HG03439 (cell line): ENCODE measurements around the gene MGAM2.

ENCODE experiments used
- ATAC-seq: cut with Tn5 transposase; IDR thresholded peaks from one replicate; pipeline ENCODE4 v1.9.1; 2021; ENCODE audit warnings: mild to moderate bottlenecking, moderate library complexity; ENCODE audit not compliant: unreplicated experiment

MGAM2 gene

GRCh38 chr7:142174441-142174840, 62.9 kb downstream of the MGAM2 start:
- ATAC-seq, result no peak

- ATAC-seq, result no peak
Observed at GRCh38 chr7:142175594-142175993, 64.1 kb downstream of the MGAM2 start.

DNA sequence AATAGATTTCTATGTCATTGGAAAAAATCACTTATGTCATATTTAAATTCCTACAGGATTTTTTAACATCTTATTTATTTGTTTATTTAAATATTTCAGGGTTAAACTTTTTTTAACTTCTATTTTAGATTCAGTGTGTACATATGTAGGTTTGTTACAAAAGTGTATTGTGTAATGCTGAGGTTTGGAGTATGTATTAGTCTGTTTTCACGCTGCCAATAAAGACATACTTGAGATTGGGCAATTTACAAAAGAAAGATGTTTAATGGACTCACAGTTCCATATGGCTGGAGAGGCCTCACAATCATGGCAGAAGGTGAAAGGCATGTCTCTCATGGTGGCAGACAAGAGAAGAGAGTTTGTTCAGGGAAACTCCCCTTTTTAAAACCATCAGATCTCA, 65.4 kb downstream of the MGAM2 start:
- no peak for ATAC-seq

DNA sequence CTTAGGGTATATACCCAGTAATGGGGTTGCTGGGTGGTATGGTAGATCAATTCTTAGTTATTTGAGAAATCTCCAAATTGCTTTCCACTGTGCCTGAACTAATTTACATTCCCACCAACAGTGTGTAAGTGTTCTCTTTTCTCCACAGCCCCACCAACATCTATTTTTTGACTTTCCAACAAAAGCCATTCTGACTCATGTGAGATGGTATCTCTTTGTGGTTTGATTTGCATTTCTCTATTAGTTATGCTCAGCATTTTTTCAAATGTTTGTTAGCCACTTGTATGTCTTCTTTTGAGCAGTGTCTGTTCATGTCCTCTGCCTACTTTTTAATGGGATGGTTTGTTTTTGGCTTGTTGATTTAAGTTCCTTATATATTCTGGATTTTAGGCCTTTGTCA, 66.4 kb downstream of the MGAM2 start:
- no peak for ATAC-seq

DNA sequence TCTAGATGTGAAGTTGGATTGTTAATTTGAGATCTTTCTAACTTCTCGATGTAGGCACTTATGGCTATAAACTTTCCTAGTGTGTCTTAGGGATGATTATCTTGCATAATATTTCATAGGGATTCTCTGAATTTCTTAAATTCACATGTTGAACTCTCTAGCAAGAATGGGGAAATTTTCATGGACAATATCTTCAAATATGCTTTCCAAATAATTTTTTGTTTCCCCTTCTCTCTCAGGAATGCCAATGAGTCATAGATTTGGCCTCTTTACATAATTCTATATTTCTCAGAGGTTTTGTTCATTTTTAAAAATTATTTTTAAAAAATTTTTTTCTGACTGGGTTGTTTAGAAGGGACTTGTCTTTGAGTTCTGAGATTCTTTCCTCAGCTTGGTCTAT, 68.9 kb downstream of the MGAM2 start:
- no peak for ATAC-seq

DNA sequence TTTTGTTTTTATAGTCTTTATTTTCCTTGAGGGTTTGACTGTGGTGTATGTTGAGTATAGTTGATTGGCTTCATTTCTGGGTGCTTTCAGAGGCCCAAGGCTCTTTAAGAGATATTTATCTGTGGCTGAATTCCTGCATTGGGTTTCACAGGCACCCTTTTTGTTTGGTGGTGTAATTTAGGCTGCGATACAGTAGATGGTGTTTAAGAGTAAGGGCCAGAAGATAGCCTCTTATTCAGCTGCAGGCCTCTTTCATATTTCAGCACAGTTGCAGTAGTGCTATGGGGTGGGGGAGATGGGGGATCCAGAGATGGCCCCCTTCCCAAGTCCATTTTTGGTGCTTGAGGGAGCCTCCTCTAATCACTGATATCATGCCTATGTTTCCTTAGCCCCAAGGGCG, 69.7 kb downstream of the MGAM2 start:
- no peak for ATAC-seq

GRCh38 chr7:142181966-142182365, 70.4 kb downstream of the MGAM2 start:
- no peak for ATAC-seq

DNA sequence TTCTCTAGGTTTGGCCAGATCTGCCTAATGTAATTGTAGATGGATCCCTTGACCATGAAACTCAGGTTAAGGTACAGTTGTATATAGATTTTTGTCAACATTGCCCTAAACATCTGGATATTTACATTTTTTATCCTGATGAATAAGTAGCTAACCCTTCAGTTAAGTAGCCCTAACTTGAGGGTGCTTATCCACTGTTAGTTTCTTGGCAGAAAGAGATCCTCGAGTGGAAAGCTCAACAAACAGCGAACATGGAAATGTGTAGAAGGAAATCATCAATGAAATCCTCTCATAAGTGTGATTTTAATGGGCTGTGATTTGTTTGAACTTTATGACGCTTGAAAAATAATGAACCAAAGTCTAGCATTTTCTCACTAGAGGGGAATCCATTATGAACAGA, 73.6 kb downstream of the MGAM2 start:
- no peak for ATAC-seq

GRCh38 chr7:142185801-142186200, 74.3 kb downstream of the MGAM2 start:
- ATAC-seq, result no peak

- ATAC-seq, result no peak
Observed at GRCh38 chr7:142188154-142188553, 76.6 kb downstream of the MGAM2 start.

GRCh38 chr7:142188846-142189245, 77.3 kb downstream of the MGAM2 start:
- no peak for ATAC-seq

GRCh38 chr7:142194201-142194600, 82.7 kb downstream of the MGAM2 start:
- ATAC-seq, result no peak

DNA sequence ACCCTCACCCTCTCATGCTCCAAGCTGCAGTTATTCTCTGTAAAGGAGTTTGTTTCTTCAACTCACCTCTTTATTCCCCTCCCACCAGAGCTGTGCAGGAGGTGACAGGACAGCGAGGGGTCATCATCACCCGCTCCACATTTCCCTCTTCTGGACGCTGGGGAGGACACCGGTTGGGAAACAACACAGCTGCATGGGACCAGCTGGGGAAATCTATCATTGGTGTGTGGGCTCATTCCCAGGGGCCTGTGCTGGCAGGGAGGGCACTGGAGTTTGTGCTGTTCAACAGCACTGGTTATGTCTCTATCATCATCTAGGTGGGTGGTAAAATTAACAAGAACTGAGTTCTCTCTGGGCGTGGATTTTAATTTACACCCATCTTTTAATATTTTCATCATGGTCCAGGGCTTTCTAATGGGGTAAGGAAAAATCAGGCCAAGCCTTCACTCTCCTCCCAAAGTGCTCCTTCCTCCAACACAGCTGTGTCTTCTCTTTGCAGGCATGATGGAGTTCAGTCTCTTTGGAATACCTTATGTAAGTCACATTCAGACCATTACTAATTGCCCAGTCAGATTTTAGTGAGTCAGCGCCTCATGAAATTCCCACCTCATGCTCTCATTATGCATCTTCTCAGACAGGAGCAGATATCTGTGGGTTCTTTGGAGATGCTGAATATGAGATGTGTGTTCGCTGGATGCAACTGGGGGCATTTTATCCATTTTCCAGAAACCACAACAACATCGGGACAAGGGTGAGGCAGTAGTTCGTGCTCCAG, 84.7 kb downstream of the MGAM2 start:
- ATAC-seq, result no peak

GRCh38 chr7:142200206-142200605, 88.7 kb downstream of the MGAM2 start:
- no peak for ATAC-seq

- ATAC-seq, result no peak
Observed at GRCh38 chr7:142228537-142229104, 117.1 kb downstream of the MGAM2 start.

DNA sequence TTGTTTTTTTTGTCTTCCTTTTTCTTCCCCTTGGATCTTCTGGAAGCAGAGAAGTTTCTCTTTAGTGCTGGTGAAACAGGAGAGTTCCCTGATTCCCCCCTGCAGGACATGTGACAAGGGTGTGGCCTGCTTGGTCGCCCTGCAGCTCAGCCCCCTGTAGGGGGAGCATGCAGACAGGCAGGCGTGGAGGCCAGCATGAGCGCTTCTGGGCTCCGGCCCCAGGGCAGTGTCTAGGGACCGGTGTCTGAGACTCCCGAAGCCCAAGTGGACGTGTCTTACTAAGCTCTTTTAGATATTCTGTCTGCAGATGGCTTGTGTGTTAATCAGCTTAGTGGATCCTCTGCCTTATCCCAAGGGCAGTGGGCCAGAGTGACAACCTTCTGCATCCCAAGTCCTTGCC, 120.2 kb downstream of the MGAM2 start:
- no peak for ATAC-seq

DNA sequence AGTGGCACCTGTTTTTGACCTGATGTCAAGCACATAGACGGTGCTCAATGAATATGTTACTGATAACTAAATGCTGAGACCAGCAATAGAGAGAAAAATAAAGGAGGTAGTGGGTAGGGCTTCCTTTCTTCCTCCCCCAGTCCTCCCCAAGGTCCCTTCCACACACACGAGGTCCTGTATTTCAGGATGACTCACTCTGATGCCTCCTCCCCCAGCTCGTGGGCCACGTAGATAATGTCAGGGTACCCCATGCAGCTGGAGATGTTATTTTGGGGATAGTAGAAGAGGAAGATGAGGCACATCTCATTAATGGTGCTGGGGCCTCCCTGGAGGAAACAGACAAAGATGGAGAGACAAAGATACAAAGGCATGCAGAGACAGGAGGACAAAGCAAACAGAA, 129.0 kb downstream of the MGAM2 start:
- ATAC-seq, result no peak

- ATAC-seq, result no peak
Observed at GRCh38 chr7:142243823-142244222, 132.3 kb downstream of the MGAM2 start.

GRCh38 chr7:142248166-142249160, 136.9 kb downstream of the MGAM2 start:
- ATAC-seq, result no peak

DNA sequence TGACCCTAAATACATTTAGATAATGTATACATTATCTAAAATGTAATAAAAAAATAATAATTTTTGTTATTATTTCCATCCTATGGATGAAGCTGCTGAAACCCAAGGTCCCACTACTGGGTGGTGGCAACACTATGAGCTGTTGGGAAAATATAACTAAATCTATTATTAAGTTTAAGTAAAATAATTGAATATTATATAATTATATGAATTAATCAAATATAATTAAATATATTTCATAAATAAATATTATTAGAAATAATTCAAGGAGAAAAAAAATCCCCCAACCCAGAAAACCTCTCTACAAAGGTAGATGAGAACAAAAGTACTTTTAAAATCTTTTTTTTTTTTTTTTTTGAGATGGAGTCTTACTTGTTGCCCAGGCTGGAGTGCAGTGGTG, 138.4 kb downstream of the MGAM2 start:
- ATAC-seq, result no peak

DNA sequence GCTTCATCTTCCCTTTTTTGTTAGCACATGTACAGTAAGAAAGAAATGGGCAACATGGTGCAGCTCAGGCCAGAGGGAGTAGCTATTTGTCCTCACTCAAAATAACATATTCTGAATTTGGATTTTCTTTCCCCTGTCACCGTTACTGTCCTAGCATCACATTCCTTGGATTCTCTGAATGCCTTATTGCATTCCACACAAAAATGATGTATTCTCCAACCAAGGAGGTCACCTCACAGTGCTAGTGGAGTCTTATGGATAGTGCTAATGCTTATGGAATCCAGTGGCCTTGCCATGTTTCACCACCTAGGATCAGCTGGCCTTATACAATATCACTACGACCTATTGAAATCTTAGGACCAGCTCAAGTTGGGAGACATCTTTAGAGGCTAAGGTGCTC, 139.2 kb downstream of the MGAM2 start:
- no peak for ATAC-seq

- ATAC-seq, result no peak
Observed at GRCh38 chr7:142257958-142258357, 146.4 kb downstream of the MGAM2 start, which contains the start of gene PRSS58. PRSS58 (minus strand) TSS chr7:142258058; CDS start chr7:142257707, 351 bp downstream.
